OCI-LY1 (cell line): ENCODE measurements around the gene IRF1.

ENCODE experiments used
- EZH2 ChIP-seq: fragments of 200-600 bp; sonication (generic), shearing (Covaris generic); IDR thresholded peaks from 2 replicates; pipeline ENCODE4 v1.8.0; 2017; ENCODE audit warnings: borderline replicate concordance, mixed run types, mild to moderate bottlenecking, antibody characterized with exemption, low read length, moderate library complexity, mixed read lengths
- TF ChIP-seq, protein P1 (sequence below): fragments of 200-600 bp; sonication (generic), shearing (Covaris generic); IDR thresholded peaks from 2 replicates; pipeline ENCODE4 v1.5.1; 2017; ENCODE audit warnings: mild to moderate bottlenecking, antibody characterized with exemption, low read length, moderate library complexity, mixed read lengths

DNA sequence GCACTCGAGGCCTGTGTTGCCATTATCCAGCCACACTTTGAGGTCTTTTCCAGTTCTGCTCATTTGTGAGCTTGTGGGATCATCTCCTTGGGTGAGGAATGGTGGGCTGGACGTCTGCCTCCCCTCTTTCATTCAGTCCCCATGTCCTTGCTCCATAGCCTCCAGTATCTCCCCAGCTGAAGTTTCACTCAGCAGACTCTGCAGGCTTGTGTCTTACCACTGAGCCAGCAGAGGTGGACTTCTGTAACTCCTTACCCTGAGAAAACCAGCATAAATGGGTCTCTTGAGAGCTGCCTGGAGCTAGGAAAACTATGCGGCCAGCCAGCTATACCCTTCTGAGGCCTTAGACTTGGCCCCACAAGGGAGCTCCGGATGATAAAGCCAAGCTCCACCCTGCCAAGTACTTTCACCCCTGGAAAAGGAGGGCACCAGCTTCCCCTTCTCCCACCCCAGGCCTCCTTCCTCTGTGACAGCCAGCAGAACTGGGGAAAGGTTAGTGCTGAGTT, 12.2 kb downstream of the IRF1 start:
- TF ChIP-seq, protein P1, sequence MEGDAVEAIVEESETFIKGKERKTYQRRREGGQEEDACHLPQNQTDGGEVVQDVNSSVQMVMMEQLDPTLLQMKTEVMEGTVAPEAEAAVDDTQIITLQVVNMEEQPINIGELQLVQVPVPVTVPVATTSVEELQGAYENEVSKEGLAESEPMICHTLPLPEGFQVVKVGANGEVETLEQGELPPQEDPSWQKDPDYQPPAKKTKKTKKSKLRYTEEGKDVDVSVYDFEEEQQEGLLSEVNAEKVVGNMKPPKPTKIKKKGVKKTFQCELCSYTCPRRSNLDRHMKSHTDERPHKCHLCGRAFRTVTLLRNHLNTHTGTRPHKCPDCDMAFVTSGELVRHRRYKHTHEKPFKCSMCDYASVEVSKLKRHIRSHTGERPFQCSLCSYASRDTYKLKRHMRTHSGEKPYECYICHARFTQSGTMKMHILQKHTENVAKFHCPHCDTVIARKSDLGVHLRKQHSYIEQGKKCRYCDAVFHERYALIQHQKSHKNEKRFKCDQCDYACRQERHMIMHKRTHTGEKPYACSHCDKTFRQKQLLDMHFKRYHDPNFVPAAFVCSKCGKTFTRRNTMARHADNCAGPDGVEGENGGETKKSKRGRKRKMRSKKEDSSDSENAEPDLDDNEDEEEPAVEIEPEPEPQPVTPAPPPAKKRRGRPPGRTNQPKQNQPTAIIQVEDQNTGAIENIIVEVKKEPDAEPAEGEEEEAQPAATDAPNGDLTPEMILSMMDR, result no peak
- no peak for TF ChIP-seq EZH2
